Measurements from ENCODE around the gene EFNB2. TPM values are rescaled to one million over a fixed set of nuclear protein-coding genes. Genes with fewer than 3 reads are reported as not detected.

The EFNB2 gene
- total RNA-seq, 1 experiment from 2014 or later: 15.9 TPM

DNA sequence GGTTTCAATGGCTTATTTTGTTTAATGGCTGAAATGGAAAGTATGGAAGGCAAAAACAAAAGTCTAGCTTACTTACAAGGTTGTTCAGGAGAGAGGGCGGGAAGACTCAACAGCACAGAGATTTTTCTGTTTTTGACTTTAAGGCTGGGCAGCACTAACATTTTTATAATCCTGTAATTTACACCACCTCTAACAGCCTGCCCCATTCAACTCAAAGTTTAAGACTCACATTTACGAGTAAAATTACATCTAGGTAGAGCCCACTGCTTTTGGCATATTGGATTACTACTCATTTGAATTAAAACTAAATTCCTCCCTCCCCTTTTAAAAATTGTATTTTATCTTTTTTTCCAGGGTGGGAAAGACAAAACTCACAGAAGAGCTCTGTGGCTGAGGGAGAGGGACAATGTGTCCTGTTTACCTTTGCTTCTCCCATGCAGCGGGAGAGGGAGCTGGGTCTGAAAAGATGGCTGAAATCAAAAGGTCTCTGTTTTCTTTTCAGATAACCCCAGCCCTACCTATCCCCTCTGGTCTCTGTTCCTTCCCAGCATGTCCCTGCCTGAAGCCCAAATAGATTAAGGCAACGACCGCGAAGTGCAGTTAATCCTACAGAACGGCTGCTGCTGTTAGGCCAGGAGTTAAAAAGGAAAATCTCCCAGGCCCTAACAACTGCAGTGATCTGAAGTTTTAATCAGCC is 6.6 kb downstream of the EFNB2 start:
- ATAC-seq: peak; percentile 6
- DNase-seq (ENCODE audit: low spot score): no peak
- Mint-ChIP-seq H3K27ac (peak overlapping the region; percentile 82), H3K36me3 (no peaks in the 10 kb centered on the region), H3K27me3 (ENCODE audit: low read depth) (peaks cover 7% of the 10 kb centered on the region), H3K4me3 (peak overlapping the region; percentile 48), H3K9me3 (no peaks in the 10 kb centered on the region), H3K4me1 (peaks cover 83% of the 10 kb centered on the region)
- CTCF ChIA-PET: interaction anchor here (0.8 to 1.7 kb wide), 2 partner anchors 547 to 616 kb away, joined by 3 read pairs; no protein-coding TSS in a partner anchor
- no peak for TF ChIP-seq JAZF1 (CRISPR knock-in tag; IDR thresholded peaks at IDR 0.05)
- TF ChIP-seq SP1 (CRISPR knock-in tag; conservative IDR thresholded peaks at IDR 0.05): no peak
- TF ChIP-seq ZNF671 (CRISPR knock-in tag; IDR thresholded peaks at IDR 0.05): no peak
- TF ChIP-seq, protein P1, sequence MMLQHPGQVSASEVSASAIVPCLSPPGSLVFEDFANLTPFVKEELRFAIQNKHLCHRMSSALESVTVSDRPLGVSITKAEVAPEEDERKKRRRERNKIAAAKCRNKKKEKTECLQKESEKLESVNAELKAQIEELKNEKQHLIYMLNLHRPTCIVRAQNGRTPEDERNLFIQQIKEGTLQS (CRISPR knock-in tag; conservative IDR thresholded peaks at IDR 0.05): no peak
- TF ChIP-seq GABPB1 (CRISPR knock-in tag; IDR thresholded peaks at IDR 0.05): no peak
- POLR2A ChIA-PET: interaction anchor here (0.6 kb wide), 1 partner anchor 107 kb away, joined by 5 read pairs; no protein-coding TSS in a partner anchor

DNA sequence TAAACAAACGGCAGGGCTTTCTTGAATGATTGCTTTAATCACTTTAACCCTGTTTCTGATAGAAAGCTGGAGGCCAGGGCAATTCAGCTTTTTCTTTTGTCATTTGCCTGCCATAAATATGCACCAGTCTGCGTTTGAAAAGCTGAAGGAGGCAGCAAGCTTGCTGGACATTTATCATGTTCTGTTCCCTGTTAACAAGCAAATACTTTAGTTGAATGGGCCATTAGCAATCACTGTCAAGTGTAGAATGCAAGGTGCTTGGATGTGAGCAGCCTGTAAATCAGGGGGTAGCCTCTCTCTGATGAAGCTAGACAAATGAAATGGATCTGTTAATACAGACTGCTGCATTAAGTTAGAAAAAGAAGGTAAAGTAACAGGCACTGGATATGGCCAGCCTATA is 7.6 kb downstream of the EFNB2 start:
- ChIA-PET POLR2A (no interaction called here), CTCF (interaction anchor here (0.9 to 1.1 kb wide), 2 partner anchors 213 to 1117 kb away, joined by 3 read pairs; no protein-coding TSS in a partner anchor)
- Mint-ChIP-seq H3K4me1 (peaks cover 92% of the 10 kb centered on the region), H3K27ac (no peak overlapping the region), H3K36me3 (no peaks in the 10 kb centered on the region), H3K27me3 (ENCODE audit: low read depth) (no peaks in the 10 kb centered on the region; the same call in 1 of the 2 replicates), H3K9me3 (no peaks in the 10 kb centered on the region), H3K4me3 (peak overlapping the region; percentile 7; the same call in 1 of the 2 replicates)
- DNase-seq (ENCODE audit: low spot score) (no peak), ATAC-seq (no peak)
- no peak for TF ChIP-seq KAT7 (CRISPR knock-in tag; IDR thresholded peaks at IDR 0.05; ENCODE audit: borderline replicate concordance)
- TF ChIP-seq RELA (CRISPR knock-in tag; IDR thresholded peaks at IDR 0.05; ENCODE audit: borderline replicate concordance): no peak
- TF ChIP-seq NR3C1 (CRISPR knock-in tag; conservative IDR thresholded peaks at IDR 0.05; ENCODE audit: low read depth): no peak
- TF ChIP-seq, protein P2, sequence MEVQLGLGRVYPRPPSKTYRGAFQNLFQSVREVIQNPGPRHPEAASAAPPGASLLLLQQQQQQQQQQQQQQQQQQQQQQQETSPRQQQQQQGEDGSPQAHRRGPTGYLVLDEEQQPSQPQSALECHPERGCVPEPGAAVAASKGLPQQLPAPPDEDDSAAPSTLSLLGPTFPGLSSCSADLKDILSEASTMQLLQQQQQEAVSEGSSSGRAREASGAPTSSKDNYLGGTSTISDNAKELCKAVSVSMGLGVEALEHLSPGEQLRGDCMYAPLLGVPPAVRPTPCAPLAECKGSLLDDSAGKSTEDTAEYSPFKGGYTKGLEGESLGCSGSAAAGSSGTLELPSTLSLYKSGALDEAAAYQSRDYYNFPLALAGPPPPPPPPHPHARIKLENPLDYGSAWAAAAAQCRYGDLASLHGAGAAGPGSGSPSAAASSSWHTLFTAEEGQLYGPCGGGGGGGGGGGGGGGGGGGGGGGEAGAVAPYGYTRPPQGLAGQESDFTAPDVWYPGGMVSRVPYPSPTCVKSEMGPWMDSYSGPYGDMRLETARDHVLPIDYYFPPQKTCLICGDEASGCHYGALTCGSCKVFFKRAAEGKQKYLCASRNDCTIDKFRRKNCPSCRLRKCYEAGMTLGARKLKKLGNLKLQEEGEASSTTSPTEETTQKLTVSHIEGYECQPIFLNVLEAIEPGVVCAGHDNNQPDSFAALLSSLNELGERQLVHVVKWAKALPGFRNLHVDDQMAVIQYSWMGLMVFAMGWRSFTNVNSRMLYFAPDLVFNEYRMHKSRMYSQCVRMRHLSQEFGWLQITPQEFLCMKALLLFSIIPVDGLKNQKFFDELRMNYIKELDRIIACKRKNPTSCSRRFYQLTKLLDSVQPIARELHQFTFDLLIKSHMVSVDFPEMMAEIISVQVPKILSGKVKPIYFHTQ (CRISPR knock-in tag; IDR thresholded peaks at IDR 0.05): no peak
- TF ChIP-seq, protein P3, sequence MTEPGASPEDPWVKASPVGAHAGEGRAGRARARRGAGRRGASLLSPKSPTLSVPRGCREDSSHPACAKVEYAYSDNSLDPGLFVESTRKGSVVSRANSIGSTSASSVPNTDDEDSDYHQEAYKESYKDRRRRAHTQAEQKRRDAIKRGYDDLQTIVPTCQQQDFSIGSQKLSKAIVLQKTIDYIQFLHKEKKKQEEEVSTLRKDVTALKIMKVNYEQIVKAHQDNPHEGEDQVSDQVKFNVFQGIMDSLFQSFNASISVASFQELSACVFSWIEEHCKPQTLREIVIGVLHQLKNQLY (CRISPR knock-in tag; IDR thresholded peaks at IDR 0.05): no peak
- no peak for TF ChIP-seq ESRRA (CRISPR knock-in tag; IDR thresholded peaks at IDR 0.05; ENCODE audit: borderline replicate concordance)
- no peak for TF ChIP-seq JAZF1 (CRISPR knock-in tag; IDR thresholded peaks at IDR 0.05)
- TF ChIP-seq, protein P4, sequence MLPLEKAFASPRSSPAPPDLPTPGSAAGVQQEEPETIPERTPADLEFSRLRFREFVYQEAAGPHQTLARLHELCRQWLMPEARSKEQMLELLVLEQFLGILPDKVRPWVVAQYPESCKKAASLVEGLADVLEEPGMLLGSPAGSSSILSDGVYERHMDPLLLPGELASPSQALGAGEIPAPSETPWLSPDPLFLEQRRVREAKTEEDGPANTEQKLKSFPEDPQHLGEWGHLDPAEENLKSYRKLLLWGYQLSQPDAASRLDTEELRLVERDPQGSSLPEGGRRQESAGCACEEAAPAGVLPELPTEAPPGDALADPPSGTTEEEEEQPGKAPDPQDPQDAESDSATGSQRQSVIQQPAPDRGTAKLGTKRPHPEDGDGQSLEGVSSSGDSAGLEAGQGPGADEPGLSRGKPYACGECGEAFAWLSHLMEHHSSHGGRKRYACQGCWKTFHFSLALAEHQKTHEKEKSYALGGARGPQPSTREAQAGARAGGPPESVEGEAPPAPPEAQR (CRISPR knock-in tag; IDR thresholded peaks at IDR 0.05): no peak
- TF ChIP-seq, protein P5, sequence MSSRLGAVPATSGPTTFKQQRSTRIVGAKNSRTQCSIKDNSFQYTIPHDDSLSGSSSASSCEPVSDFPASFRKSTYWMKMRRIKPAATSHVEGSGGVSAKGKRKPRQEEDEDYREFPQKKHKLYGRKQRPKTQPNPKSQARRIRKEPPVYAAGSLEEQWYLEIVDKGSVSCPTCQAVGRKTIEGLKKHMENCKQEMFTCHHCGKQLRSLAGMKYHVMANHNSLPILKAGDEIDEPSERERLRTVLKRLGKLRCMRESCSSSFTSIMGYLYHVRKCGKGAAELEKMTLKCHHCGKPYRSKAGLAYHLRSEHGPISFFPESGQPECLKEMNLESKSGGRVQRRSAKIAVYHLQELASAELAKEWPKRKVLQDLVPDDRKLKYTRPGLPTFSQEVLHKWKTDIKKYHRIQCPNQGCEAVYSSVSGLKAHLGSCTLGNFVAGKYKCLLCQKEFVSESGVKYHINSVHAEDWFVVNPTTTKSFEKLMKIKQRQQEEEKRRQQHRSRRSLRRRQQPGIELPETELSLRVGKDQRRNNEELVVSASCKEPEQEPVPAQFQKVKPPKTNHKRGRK (CRISPR knock-in tag; IDR thresholded peaks at IDR 0.05; ENCODE audit: borderline replicate concordance): no peak

DNA sequence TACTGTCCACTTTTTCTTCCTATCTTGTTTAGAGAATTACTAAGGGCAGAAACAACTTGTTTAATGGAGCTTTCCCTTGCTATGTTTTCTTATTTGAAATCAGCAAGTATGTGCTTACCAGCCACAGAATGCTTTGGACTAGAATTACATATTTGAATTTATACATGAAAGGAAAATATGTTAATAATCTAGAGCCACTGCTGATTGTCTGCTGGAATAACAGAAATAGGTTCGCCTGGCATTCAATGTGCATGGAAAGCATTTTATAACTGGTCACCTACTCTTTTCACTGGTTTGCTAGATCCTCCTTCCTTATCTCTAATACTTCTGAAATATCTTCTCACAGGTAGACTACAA is 8.0 kb downstream of the EFNB2 start:
- ATAC-seq (no peak), DNase-seq (ENCODE audit: low spot score) (no peak)
- peaks cover 92% of the 10 kb centered on the region for H3K4me1 Mint-ChIP-seq
- no peak for TF ChIP-seq GTF2I (CRISPR knock-in tag; conservative IDR thresholded peaks at IDR 0.05)
- H3K36me3 Mint-ChIP-seq: no peaks in the 10 kb centered on the region
- H3K9me3 Mint-ChIP-seq: no peaks in the 10 kb centered on the region
- H3K4me3 Mint-ChIP-seq: peak overlapping the region; percentile 7; the same call in 1 of the 2 replicates
- H3K27ac Mint-ChIP-seq: no peak overlapping the region
- ChIA-PET CTCF (interaction anchor here (0.9 to 1.9 kb wide), 3 partner anchors 9 to 1117 kb away, joined by 3 to 9 read pairs (median 3); partner anchors contain the start of gene EFNB2), POLR2A (no interaction called here)
- no peaks in the 10 kb centered on the region; the same call in 1 of the 2 replicates for H3K27me3 Mint-ChIP-seq (ENCODE audit: low read depth)

All from WTC11 (cell line).